NCI-H1092 (cell line): ENCODE measurements around the gene B3GLCT.

Source experiments
- DNase-seq: peaks from one replicate; lab custom pipeline; 2025; lab: John Stamatoyannopoulos, UW

B3GLCT gene

DNA sequence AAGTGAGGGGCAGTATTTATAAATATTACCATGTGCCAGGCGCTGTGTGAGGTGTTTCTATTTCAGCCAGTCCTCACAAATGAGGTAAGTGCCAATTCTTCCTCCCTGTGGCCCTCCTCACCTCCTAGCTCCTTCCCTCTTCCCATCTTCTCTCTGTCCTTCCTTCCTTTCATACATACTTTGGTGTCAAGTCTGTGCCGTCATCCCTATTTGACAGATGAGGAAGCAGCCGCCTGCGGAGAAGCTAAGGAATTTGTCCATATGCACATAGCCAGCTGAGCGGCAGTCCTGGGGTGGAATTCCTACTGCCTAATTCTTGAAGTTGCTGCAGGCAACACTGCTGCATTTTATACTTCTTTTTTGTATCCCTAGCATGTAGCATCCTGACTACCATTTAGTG is 150.8 kb downstream of the B3GLCT start:
- no peak for DNase-seq

DNA sequence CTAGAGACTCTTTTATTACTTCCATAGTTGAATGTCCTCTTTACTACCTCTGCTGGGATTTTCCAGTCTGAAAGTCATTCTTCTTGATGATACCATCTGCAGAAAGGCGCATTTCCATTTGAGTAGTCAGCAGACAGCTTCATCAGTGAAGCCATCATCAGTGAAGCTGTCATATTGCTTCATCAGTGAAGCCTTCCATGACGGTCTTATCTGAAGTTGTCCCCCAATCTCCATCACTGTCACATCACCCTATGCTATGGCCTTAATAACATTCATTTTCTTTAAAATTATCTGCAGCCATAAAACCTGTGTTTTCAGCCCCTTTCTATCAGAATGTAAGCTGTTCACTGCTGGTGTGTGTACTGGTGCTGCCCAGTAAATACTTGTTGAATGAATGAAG is 151.6 kb downstream of the B3GLCT start:
- no peak for DNase-seq

DNA sequence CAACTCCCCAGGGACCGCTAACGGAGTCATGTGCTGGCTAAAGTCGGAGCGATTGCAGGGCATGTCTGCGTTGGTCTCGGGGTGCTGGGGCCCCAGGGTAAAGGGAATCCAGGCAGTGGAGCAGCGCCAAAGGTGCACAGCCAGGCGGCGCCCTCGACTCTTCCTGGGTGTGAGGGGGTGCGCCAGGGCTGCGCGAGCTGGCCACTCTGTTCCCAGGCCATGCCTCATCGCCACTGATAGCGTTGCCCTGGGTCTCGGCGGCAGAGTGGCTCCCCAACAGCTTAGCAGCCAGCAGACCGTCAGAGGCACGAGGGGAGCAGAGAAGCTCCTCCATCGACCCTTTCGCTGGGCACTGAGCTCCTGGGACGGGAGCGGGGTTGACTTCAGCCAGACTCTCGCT is 152.7 kb downstream of the B3GLCT start:
- DNase-seq, result no peak

DNA sequence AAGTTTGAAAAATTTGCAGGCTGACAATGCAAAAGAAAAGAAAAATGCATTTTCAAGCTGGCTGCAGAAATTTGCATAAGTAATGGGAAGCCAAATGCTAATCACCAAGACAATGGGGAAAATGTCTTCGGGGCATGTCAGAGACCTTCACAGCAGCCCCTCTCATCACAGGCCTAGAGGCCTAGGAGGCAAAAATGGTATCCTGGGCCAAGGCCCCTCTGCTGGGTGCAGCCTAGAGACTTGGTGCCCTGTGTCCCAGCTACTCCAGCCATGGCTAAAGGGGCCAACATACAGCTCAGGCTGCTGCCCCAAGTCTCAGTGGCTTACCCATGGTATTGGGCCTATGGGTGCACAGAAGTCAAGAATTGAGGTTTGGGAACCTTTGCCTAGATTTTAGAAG is 155.2 kb downstream of the B3GLCT start:
- no peak for DNase-seq

DNA sequence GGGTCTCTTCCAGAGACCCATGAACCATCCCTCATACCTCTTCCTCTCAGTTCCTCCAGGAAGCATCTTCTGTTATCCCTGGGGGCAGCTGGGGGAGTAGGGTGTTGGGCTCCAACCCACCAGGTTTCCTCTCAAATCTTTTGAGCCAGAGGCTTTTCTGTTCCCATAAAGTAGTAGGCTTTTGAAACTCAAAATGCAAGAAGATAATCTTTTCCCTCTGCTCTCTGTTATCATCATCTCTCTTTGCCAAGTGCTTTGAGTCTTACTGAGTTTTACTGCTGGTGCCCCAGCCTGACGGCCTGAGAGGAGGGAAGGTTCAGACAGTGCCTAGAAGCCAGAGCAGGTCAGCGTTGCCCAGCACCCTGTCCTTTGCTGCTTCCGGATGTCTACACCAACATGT is 157.2 kb downstream of the B3GLCT start:
- no peak for DNase-seq

DNA sequence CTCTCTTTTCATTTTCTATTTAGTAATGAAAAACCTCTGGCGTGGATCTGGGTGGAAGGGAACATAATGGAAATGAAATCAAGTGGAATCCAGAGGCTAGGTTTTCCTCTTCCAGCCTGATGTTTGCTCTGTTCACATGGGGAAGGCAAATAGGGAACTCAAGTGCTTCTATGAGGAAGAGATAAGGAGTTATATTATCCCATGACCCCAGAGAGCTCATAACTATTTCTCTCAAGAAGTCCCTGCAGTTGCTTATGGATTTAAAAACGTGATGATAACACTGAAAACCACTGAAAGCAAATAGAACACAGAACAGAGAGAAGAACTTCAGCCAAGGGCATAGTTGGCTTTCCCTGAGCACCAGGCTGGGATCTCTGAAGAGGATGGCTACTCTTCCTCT is 157.8 kb downstream of the B3GLCT start:
- DNase-seq, result no peak

DNA sequence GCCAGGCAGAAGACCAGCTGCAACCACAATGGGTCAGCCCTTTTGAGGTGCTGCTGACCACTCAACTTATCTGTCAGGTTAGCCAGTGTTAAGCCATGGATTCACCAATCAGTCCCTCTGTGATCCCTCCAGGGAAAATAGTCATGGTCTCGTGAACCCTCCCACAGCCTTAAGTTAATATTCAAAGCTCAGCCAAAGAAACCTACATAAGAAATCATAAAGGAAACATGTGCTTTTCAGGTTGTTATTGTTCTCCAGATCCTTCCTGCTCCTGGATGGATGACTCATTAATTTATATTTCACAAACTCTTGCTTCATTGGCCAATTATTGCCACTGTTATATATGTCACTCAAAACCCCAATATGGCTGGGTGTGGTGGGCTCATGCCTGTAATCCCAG is 161.9 kb downstream of the B3GLCT start:
- no peak for DNase-seq

DNA sequence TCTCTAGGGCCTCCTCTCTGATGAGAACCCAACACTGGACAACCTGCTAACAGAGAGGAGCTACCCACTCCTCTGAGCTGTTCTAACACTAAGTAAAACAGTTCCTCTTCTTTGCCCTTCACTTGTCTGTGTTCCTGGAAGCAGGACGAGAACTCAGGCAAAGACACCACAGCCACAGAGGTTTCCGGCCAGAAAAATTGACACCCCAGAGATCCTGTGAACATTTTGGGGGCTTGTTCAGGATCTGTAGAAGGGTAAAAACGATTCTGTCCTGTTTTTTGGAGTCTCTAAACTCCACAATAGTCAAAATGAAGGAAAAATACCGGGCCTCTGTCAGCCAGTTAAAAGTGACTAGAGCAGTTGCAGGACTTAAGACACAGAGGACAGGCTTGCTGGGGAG is 165.9 kb downstream of the B3GLCT start:
- DNase-seq, result no peak

DNA sequence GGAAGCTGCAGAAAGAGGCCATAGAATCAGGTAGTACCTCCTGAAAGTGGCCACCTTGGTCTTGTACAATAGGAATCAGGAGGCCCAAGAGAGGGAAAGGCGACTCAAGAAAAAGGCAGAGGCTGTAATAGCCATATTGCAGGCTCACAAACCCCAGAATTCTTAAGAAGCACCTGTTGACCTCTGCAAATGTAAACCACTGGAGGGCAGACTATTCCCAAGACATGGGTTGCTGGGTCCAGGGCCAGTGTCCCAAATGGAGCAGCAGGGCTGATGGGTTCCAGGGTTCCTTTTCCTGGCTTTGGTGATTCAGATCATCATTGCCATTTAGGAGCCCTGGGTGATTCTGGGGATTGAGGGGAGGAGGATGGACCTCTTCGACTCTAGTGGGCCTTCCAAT is 167.6 kb downstream of the B3GLCT start:
- no peak for DNase-seq

DNA sequence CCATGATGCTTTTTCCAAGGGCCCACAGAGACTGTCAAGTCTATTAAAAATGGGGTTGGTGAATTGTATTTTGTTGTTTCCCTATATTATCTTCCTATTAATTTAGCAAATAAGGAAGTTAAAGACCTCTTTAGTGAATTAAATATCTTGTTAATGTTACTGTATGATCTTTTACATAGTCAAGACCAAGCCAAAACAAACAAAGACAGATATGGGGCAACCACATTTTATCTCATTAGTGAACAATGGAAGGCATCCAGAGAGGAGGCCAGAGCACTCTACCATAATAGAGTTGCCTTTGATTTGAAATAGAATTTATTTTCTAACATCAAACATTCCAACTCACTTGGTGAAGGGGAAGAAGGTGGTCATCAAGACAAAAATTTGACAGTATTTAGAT is 169.4 kb downstream of the B3GLCT start:
- DNase-seq, result no peak

DNA sequence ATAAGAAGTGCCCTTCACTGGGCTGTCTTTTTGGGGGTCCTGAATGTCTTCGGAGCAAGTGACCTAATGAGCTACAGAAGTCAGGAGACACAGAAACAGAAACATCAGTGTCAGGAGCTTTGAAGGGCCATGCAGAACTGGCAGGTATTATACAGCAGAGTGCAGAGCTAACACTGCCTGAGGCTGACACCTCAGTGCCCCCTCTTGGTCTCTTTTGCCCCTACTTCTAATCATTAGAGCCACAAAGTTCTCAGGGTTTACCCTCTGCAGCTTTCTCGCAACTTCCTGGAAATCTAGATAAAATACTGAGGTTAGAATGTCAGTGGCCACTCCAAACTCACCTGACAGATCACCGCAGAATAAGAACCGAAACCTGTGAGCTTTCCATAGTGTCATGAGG is 172.7 kb downstream of the B3GLCT start:
- no peak for DNase-seq

DNA sequence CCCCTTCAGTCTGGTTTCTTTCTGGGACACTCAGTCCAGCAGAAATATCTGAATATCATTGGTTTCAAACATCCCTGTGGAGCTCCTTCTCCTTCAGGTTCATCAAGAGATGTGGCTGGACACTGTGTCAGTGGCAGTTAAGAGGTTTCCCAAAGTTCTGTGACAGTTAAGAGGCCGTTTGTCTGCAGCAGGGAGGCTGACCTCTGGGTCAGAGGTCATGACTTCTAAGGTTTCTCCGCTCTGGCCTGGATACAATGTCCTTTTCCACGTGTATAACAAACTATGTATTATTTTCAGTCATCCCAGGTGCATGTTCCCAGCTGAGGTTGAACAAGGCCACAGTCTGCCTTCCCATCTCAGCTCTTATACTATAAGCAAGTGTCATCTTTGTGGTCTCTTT is 174.9 kb downstream of the B3GLCT start:
- no peak for DNase-seq

DNA sequence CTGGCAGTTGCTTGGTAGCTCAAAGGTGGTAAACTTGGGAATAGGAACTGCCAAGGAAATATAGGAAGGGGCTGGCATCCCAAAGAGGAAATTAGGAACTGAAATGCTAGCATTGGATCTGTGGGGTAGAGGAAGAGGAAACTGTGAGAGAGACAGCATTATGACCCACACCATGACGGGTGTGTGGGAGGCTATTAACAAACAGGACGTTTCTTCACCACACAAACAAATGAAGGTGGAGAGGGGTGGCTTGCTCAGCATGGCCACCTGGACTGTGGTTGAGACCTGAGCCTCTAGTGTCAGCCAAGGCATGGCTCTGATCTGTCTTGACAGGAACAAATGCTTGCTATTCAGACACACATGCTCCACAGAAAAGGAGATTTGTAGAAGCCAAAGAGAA is 178.2 kb downstream of the B3GLCT start:
- DNase-seq, result no peak

DNA sequence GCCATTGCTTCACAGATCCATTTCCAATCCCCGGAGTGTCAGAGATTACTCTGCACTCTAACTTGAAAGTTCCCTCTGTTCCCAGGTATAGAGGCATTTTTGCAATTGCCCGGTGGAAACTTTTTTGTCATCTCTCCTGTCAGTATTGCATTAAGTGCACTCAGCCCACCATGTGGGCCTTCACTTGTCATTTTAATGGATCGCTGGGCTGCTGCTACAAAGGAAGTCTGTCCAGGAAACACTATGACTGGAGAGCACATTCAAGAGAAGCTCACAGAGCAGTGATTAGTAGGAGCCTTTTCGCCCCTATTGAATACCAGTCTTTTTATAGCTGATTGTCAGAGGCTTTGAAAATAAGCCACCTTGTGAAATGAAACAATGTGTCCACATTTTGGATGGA is 180.9 kb downstream of the B3GLCT start:
- DNase-seq, result no peak
